SK-N-SH (cell line): ENCODE data around the gene PAXX. TPM values are rescaled to one million over a fixed set of nuclear protein-coding genes. Genes with fewer than 3 reads are reported as not detected.

Experiments
- CTCF ChIA-PET: fragments of 300-600, 350-600 bp; formaldehyde crosslinking; extraction: SDS; loops from one replicate; lab custom pipeline; 2021; lab: Yijun Ruan, JAX
- POLR2A ChIA-PET: fragments of 350-600 bp; sonication (Branson Sonifier 250); formaldehyde crosslinking; extraction: SDS; loops from one replicate; lab custom pipeline; 2020; ENCODE audit warnings: antibody characterized with exemption, inconsistent platforms; lab: Yijun Ruan, JAX
- DNase-seq: peaks from one replicate; pipeline ENCODE4 v3.0.0; 2012
- H2AFZ ChIP-seq: fragments of 200-600 bp; sonication (generic); 2 replicates; pipeline ENCODE4 v1.8.1; 2016; ENCODE audit warnings: antibody characterized with exemption, mild to moderate bottlenecking, low read depth
- H3F3A ChIP-seq: fragments of 200-600 bp; sonication (generic); replicated peaks from 2 replicates; pipeline ENCODE3; 2016; ENCODE audit warnings: antibody characterized with exemption, mild to moderate bottlenecking; ENCODE audit not compliant: insufficient read depth
- H3K27ac ChIP-seq, 2 experiments: fragments of 200-500 bp in 1 of 2; fragments of 200-600 bp in 1 of 2; sonication (Bioruptor generic) in 1 of 2; sonication (generic), shearing (Covaris generic) in 1 of 2; 2 replicates each; pipeline versions ENCODE4 v1.5.1 to v1.6.1; 2014 to 2016; ENCODE audit warnings: low read depth in 2 of 2, inconsistent platforms in 1 of 2, low read length in 1 of 2, mild to moderate bottlenecking in 1 of 2, mixed read lengths in 1 of 2
- H3K27me3 ChIP-seq: fragments of 200-600 bp; sonication (generic), shearing (Covaris generic); 2 replicates; pipeline ENCODE4 v1.6.1; 2016; ENCODE audit warnings: mixed run types; ENCODE audit not compliant: insufficient read depth
- H3K36me3 ChIP-seq, 2 experiments: fragments of 200-500 bp in 1 of 2; fragments of 200-600 bp in 1 of 2; sonication (Bioruptor generic) in 1 of 2; sonication (generic) in 1 of 2; replicated peaks in 1 of 2; 2 replicates each; pipeline versions ENCODE3 to v1.5.1; 2014 to 2016; ENCODE audit warnings: low read length in 1 of 2, mild to moderate bottlenecking in 1 of 2; ENCODE audit not compliant: insufficient read depth in 2 of 2, control insufficient read depth in 1 of 2
- H3K4me1 ChIP-seq, 2 experiments: fragments of 200-500 bp in 1 of 2; fragments of 200-600 bp in 1 of 2; sonication (Bioruptor generic) in 1 of 2; sonication (generic), shearing (Covaris generic) in 1 of 2; 2 replicates each; pipeline versions ENCODE4 v1.5.1 to v1.6.1; 2014 to 2016; ENCODE audit warnings: low read depth in 1 of 2, low read length in 1 of 2, mixed run types in 1 of 2; ENCODE audit not compliant: insufficient read depth in 2 of 2, control insufficient read depth in 1 of 2
- H3K4me2 ChIP-seq: fragments of 200-600 bp; sonication (generic), shearing (Covaris generic); 2 replicates; pipeline ENCODE4 v1.6.1; 2017; ENCODE audit warnings: mixed run types
- H3K4me3 ChIP-seq, 2 experiments: fragments of 200-500 bp in 1 of 2; fragments of 200-600 bp in 1 of 2; sonication (Bioruptor generic) in 1 of 2; sonication (generic), shearing (Covaris generic) in 1 of 2; 2 replicates each; pipeline versions ENCODE4 v1.5.1 to v1.8.1; 2014 to 2016; ENCODE audit warnings: low read depth in 2 of 2, inconsistent platforms in 1 of 2, low read length in 1 of 2, mild to moderate bottlenecking in 1 of 2, mixed read lengths in 1 of 2, moderate library complexity in 1 of 2
- H3K79me2 ChIP-seq: fragments of 200-600 bp; sonication (generic); 2 replicates; pipeline ENCODE4 v1.8.1; 2017; ENCODE audit warnings: mild to moderate bottlenecking; ENCODE audit not compliant: insufficient read depth
- H3K9ac ChIP-seq: fragments of 200-600 bp; sonication (generic); 2 replicates; pipeline ENCODE4 v1.6.1; 2017; ENCODE audit warnings: mixed run types
- H3K9me2 ChIP-seq: fragments of 200-600 bp; sonication (generic); 2 replicates; pipeline ENCODE4 v1.6.1; 2017; ENCODE audit warnings: mixed run types
- H3K9me3 ChIP-seq: fragments of 200-600 bp; sonication (generic); 2 replicates; pipeline ENCODE4 v1.6.1; 2017; ENCODE audit warnings: mixed run types, mild to moderate bottlenecking, moderate library complexity
- H4K20me1 ChIP-seq: fragments of 200-600 bp; sonication (generic); 2 replicates; pipeline ENCODE4 v1.6.1; 2017; ENCODE audit warnings: mild to moderate bottlenecking, mixed run types; ENCODE audit not compliant: insufficient read depth
- CHD2 ChIP-seq: fragments of 150-350 bp; IDR thresholded peaks from 2 replicates; pipeline ENCODE4 v1.6.1; 2018; ENCODE audit warnings: low read length; ENCODE audit not compliant: partially characterized antibody
- ELF1 ChIP-seq: IDR thresholded peaks from 2 replicates; pipeline ENCODE4 v1.4.0; 2012
- FOXJ3 ChIP-seq: sonication (generic); formaldehyde crosslinking; IDR thresholded peaks from 2 replicates; pipeline ENCODE4 v1.5.1; 2020; ENCODE audit warnings: mild to moderate bottlenecking, missing genetic modification reagents
- NRF1 ChIP-seq: IDR thresholded peaks from 2 replicates; pipeline ENCODE4 v1.6.1; 2012; ENCODE audit warnings: low read depth, mild to moderate bottlenecking, low read length
- RCOR1 ChIP-seq: fragments of 150-350 bp; IDR thresholded peaks from 2 replicates; pipeline ENCODE4 v1.6.1; 2017; ENCODE audit warnings: antibody characterized with exemption, low read length
- RXRA ChIP-seq: IDR thresholded peaks from 2 replicates; pipeline ENCODE4 v1.4.0; 2012; ENCODE audit warnings: low read depth, mild to moderate bottlenecking, borderline replicate concordance
- TEAD4 ChIP-seq: IDR thresholded peaks from 2 replicates; pipeline ENCODE4 v1.4.0; 2012; ENCODE audit warnings: mild to moderate bottlenecking, borderline replicate concordance; ENCODE audit not compliant: insufficient read depth
- WGBS: methylation state at CpG from one replicate; pipeline ENCODE4 v1.1.6; 2017; ENCODE audit warnings: low lambda C conversion rate; 5-methylcytosine and 5-hydroxymethylcytosine counted together
- polyA plus RNA-seq, 3 experiments: library from polyadenylated mRNA; depleted of rRNA; stranded (reverse); fragments of >200 nt; gene quantifications; 2 replicates each; pipeline ENCODE4 v1.2.3, GENCODE V29; 2012
- TF ChIP-seq, protein P1 (sequence below): fragments of 200-600 bp; sonication (generic); IDR thresholded peaks from 2 replicates; pipeline ENCODE4 v1.6.1; 2017; ENCODE audit warnings: antibody characterized with exemption, mild to moderate bottlenecking, moderate library complexity
- TF ChIP-seq, protein P2 (sequence below): IDR thresholded peaks from 2 replicates; pipeline ENCODE4 v1.6.1; 2012; ENCODE audit warnings: mild to moderate bottlenecking, low read depth, low read length, moderate library complexity
- TF ChIP-seq, protein P3 (sequence below): IDR thresholded peaks from 2 replicates; pipeline ENCODE4; 2012
- TF ChIP-seq, protein P4 (sequence below): IDR thresholded peaks from 2 replicates; pipeline ENCODE4 v1.4.0; 2012; ENCODE audit warnings: low read depth, borderline replicate concordance

The PAXX gene
- polyA plus RNA-seq, 1 of the 3 experiments (the other 2 are of a cell fraction): 52.9 TPM

DNA sequence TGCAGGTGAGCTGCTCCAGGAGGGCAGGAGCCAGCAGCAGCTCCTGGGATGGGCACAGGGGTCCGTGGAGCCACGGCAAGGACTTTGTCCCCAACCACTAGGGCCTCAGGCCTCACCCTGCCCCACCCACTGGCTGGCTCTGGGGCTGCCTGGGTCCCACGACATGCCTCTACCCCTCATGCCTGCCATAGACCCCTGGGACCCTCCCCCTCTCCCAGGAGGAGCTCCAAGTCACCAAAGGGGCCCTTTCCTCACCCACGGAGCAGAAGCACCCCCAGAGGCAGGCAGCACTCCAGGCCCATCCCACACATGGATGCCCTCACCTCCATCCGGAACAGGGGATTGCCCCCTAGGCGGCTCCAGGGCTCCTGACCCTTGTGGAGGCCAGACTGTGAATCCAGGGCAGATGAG lies 29.4 kb downstream of the PAXX start:
- no peak overlapping the region for H3K4me3 ChIP-seq
- no peak overlapping the region for H3K27ac ChIP-seq
- ChIA-PET CTCF (interaction anchor here (1.1 to 1.5 kb wide), 4 partner anchors 9 to 74 kb away, joined by 3 to 10 read pairs (median 4); partner anchors contain the start of genes FUT7 and PAXX), POLR2A (interaction anchor here (1.0 kb wide), 1 partner anchor 25 kb away, joined by 3 read pairs; the partner anchor contains the start of gene CLIC3)
- 0 out of 2 replicates have a peak, but pooled peaks cover 4% of the 10 kb centered on the region for H4K20me1 ChIP-seq
- H2AFZ ChIP-seq: no peak overlapping the region
- no peak overlapping the region for H3K4me2 ChIP-seq
- no peaks in the 10 kb centered on the region for H3K79me2 ChIP-seq
- no peaks in the 10 kb centered on the region for H3K9me2 ChIP-seq
- no peaks in the 10 kb centered on the region for H3K27me3 ChIP-seq
- no peak for DNase-seq
- H3K9ac ChIP-seq: no peak overlapping the region
- H3K36me3 ChIP-seq: peaks cover 0 to 4% of the 10 kb centered on the region in 2 experiments
- WGBS: 89% methylated on average over 2 of the region's 6 CpGs
- no peaks in the 10 kb centered on the region for H3K9me3 ChIP-seq
- H3K4me1 ChIP-seq: peaks cover 0 to 18% of the 10 kb centered on the region in 2 experiments; a peak in 1 of 4 replicates
- H3F3A ChIP-seq: no peaks in the 10 kb centered on the region
- no peak for TF ChIP-seq TEAD4
- no peak for TF ChIP-seq RXRA
- TF ChIP-seq ELF1: no peak
- TF ChIP-seq, protein P1, sequence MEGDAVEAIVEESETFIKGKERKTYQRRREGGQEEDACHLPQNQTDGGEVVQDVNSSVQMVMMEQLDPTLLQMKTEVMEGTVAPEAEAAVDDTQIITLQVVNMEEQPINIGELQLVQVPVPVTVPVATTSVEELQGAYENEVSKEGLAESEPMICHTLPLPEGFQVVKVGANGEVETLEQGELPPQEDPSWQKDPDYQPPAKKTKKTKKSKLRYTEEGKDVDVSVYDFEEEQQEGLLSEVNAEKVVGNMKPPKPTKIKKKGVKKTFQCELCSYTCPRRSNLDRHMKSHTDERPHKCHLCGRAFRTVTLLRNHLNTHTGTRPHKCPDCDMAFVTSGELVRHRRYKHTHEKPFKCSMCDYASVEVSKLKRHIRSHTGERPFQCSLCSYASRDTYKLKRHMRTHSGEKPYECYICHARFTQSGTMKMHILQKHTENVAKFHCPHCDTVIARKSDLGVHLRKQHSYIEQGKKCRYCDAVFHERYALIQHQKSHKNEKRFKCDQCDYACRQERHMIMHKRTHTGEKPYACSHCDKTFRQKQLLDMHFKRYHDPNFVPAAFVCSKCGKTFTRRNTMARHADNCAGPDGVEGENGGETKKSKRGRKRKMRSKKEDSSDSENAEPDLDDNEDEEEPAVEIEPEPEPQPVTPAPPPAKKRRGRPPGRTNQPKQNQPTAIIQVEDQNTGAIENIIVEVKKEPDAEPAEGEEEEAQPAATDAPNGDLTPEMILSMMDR: no peak
- no peak for TF ChIP-seq CHD2
- TF ChIP-seq FOXJ3 (CRISPR knock-in tag): no peak
- no peak for TF ChIP-seq NRF1
- TF ChIP-seq, protein P2, sequence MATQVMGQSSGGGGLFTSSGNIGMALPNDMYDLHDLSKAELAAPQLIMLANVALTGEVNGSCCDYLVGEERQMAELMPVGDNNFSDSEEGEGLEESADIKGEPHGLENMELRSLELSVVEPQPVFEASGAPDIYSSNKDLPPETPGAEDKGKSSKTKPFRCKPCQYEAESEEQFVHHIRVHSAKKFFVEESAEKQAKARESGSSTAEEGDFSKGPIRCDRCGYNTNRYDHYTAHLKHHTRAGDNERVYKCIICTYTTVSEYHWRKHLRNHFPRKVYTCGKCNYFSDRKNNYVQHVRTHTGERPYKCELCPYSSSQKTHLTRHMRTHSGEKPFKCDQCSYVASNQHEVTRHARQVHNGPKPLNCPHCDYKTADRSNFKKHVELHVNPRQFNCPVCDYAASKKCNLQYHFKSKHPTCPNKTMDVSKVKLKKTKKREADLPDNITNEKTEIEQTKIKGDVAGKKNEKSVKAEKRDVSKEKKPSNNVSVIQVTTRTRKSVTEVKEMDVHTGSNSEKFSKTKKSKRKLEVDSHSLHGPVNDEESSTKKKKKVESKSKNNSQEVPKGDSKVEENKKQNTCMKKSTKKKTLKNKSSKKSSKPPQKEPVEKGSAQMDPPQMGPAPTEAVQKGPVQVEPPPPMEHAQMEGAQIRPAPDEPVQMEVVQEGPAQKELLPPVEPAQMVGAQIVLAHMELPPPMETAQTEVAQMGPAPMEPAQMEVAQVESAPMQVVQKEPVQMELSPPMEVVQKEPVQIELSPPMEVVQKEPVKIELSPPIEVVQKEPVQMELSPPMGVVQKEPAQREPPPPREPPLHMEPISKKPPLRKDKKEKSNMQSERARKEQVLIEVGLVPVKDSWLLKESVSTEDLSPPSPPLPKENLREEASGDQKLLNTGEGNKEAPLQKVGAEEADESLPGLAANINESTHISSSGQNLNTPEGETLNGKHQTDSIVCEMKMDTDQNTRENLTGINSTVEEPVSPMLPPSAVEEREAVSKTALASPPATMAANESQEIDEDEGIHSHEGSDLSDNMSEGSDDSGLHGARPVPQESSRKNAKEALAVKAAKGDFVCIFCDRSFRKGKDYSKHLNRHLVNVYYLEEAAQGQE: no peak
- TF ChIP-seq, protein P3, sequence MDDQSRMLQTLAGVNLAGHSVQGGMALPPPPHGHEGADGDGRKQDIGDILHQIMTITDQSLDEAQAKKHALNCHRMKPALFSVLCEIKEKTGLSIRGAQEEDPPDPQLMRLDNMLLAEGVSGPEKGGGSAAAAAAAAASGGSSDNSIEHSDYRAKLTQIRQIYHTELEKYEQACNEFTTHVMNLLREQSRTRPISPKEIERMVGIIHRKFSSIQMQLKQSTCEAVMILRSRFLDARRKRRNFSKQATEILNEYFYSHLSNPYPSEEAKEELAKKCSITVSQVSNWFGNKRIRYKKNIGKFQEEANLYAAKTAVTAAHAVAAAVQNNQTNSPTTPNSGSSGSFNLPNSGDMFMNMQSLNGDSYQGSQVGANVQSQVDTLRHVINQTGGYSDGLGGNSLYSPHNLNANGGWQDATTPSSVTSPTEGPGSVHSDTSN: no peak
- no peak for TF ChIP-seq RCOR1
- TF ChIP-seq, protein P4, sequence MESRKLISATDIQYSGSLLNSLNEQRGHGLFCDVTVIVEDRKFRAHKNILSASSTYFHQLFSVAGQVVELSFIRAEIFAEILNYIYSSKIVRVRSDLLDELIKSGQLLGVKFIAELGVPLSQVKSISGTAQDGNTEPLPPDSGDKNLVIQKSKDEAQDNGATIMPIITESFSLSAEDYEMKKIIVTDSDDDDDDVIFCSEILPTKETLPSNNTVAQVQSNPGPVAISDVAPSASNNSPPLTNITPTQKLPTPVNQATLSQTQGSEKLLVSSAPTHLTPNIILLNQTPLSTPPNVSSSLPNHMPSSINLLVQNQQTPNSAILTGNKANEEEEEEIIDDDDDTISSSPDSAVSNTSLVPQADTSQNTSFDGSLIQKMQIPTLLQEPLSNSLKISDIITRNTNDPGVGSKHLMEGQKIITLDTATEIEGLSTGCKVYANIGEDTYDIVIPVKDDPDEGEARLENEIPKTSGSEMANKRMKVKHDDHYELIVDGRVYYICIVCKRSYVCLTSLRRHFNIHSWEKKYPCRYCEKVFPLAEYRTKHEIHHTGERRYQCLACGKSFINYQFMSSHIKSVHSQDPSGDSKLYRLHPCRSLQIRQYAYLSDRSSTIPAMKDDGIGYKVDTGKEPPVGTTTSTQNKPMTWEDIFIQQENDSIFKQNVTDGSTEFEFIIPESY: no peak
